ENCODE results near the gene PARP4.
"Not testable (repeated sequence)": the region's sequence is repeated elsewhere in the genome, so short reads cannot be mapped to it uniquely, and the experiment has no call there.

PARP4 gene

DNA sequence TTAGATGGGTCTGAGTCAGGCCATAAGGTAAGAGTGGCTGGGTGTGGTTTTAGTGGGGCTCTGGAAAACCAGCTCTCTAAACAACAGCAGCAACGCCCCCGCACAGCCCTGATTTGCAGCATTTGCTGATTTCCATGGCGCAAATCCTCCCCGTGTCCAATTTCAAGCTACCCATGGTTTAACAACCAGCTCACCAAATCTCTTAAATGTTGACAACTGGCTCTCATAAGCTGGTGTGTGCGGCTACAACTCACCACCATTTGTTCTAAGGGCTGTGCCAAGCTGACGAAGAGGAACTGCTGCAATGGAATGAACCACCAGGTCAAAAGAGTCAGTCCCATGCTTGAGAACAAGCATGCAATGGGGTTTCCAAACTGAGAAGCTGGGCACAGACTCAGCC, 22.9 kb downstream of the PARP4 start:
- no peak overlapping the region for H3K4me3 ChIP-seq (ENCODE audit: low read depth, low read length)
- TF ChIP-seq, protein P1, sequence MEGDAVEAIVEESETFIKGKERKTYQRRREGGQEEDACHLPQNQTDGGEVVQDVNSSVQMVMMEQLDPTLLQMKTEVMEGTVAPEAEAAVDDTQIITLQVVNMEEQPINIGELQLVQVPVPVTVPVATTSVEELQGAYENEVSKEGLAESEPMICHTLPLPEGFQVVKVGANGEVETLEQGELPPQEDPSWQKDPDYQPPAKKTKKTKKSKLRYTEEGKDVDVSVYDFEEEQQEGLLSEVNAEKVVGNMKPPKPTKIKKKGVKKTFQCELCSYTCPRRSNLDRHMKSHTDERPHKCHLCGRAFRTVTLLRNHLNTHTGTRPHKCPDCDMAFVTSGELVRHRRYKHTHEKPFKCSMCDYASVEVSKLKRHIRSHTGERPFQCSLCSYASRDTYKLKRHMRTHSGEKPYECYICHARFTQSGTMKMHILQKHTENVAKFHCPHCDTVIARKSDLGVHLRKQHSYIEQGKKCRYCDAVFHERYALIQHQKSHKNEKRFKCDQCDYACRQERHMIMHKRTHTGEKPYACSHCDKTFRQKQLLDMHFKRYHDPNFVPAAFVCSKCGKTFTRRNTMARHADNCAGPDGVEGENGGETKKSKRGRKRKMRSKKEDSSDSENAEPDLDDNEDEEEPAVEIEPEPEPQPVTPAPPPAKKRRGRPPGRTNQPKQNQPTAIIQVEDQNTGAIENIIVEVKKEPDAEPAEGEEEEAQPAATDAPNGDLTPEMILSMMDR (IDR thresholded peaks at IDR 0.05; ENCODE audit: control insufficient read depth, extremely low read depth, insufficient read depth) = no peak
- DNase-seq (ENCODE audit: low read depth) = no peak

DNA sequence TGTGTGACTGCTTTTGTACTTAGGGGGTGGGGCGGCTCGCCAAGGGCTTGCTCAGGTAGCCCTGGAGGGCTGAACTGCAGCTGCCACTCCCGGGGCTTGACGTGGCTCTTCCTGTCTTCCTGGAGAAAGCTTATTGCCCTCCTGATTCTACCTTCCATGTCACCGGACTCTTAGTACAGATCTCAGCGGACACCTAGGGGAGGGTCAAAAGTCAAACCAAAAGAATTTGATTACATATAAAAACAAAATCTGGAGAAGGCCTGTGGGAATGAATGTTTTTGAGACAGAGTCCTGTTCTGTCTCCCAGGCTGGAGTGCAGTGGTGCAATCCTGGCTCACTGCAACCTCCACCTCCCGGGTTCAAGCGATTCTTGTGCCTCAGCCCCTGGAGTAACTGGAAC, 24.5 kb downstream of the PARP4 start:
- not testable (repeated sequence) for H3K4me3 ChIP-seq (ENCODE audit: low read depth, low read length); DNase-seq (ENCODE audit: low read depth)

DNA sequence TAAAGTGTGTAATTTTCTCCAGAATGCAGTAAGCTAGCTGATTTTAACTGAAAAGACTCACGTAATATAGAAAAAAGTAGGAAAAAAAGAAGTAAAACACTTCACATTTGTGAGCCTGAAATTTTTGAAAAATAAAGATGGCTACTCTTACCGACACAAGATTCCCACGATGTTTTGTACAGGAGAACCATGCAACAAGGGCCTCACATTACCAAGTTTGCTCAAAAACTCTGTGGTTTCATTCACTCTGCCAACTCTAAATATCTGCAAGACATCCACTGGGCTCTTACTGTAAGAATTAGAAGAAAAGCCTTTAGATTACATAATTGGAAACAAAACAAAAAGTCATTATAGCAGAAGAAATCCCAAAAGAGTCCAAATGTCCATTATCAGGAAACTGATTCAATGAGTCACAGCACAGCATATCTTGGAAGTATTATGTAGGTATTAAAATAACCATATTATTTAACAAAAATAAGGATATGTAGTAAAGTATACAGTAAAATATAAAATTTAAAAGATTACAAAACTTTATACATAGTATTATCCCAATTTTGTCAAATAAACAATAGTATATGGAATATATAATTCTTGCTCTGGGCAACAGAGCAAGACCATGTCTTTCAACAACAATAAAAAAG, 26.4 kb downstream of the PARP4 start:
- DNase-seq (ENCODE audit: low read depth) = not testable (repeated sequence)

DNA sequence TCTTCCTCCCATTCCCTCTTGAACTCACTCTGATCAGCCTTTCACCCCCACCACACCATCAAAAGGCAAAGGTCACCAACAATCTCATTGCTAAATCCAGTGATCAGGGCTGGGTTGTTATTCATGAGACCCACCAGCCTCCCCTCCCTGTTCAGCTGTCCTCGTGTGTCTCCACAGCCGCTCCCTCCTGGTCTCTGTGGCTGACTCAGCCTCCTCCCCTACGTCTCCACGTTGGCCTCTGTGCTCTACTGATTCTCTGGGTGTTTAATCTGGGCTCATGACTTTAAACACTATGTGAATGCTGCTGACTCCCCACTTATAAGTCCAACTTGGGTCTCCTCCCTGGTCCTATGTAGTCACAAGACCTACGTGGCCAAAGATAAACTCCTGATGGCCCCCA, 38.9 kb downstream of the PARP4 start:
- no peak overlapping the region for H3K4me3 ChIP-seq (ENCODE audit: low read depth, low read length)
- DNase-seq (ENCODE audit: low read depth) = no peak
- TF ChIP-seq, protein P1 (IDR thresholded peaks at IDR 0.05; ENCODE audit: control insufficient read depth, extremely low read depth, insufficient read depth) = no peak

More for the DNA sequence above, 26.4 kb downstream of the PARP4 start:
- H3K4me3 ChIP-seq (ENCODE audit: low read depth, low read length) = not testable (repeated sequence)

DNA sequence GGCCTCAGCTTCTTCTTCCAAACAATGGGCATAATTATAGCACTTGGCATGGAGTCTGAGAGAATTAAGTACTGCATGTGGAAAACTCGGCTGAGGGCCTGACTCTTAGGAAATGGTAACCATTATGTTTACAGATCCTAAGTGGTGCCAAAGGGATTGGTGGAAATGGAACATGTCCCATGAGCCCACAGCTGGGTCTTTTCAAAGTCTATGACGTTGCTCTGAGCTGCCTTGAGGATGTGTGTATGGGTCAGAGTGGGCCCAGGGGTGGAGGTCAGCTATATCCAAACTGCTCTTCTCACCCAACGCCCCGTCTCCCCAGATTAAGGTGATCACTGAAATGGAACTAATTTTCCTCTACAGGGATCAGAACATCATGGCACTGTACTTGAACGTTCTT, 40.4 kb downstream of the PARP4 start:
- H3K4me3 ChIP-seq (ENCODE audit: low read depth, low read length) = not testable (repeated sequence)

DNA sequence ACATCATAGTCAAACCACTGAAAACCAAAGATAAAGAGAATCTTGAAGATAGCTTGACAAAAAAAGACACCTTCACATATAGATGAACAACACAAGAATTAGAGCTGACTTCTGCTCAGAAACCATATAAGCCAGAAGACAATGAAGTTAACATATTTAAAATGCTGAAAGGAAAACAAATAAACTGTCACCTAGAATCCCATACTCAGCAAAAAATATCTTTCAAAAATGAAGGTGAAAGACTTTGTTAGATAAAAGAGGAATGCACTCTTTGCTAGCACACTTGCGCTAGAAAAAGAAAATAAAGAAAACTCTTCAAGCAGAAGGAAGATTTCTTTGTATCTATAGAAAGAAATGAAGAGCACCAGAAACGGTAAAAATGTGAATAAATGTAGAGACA, 49.5 kb downstream of the PARP4 start:
- TF ChIP-seq, protein P1 (IDR thresholded peaks at IDR 0.05; ENCODE audit: control insufficient read depth, extremely low read depth, insufficient read depth) = no peak
- no peak for DNase-seq (ENCODE audit: low read depth)
- H3K4me3 ChIP-seq (ENCODE audit: low read depth, low read length) = no peak overlapping the region

More for the DNA sequence above, 40.4 kb downstream of the PARP4 start:
- DNase-seq (ENCODE audit: low read depth) = not testable (repeated sequence)

DNA sequence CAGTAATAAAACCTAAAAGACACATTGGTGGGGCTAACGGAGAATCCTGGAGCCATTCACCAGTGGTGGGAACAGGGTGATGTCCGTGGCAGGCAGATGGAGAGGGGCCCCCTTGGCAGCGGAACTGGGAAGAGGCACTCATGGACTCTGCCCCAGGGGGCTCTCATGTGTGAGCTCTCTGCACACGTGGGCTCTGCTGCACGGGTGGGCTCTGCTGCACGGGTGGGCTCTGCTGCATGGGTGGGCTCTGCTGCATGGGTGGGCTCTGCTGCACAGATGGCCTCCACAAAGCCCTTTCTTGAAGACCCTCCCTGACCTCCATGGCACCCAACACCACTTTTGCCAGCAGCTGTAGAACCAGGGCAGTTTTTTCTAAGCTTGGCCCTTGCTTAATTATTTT, 52.3 kb downstream of the PARP4 start:
- TF ChIP-seq, protein P1 (IDR thresholded peaks at IDR 0.05; ENCODE audit: control insufficient read depth, extremely low read depth, insufficient read depth) = no peak
- DNase-seq (ENCODE audit: low read depth) = no peak

DNA sequence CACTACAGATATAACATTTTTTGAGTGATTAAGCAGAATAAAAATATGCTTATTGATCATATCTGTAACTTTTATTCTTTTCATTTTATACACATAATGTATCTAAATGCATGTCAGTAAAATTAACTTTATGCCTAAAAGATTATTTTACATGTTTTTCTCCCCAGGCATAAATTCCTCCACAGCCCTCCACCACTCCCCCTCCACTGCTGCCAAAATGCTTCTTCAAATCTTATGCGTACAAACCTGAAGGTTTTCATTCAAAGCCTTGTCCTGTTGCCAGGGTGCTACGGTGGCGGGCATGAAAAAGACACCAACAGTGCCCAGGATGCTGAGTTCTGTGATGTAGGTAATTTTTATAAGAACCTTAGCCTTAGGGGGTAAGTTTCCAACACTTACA, 52.9 kb downstream of the PARP4 start:
- DNase-seq (ENCODE audit: low read depth) = no peak
- TF ChIP-seq, protein P1 (IDR thresholded peaks at IDR 0.05; ENCODE audit: control insufficient read depth, extremely low read depth, insufficient read depth) = no peak
- H3K4me3 ChIP-seq (ENCODE audit: low read depth, low read length) = no peak overlapping the region

More for the DNA sequence above, 52.3 kb downstream of the PARP4 start:
- H3K4me3 ChIP-seq (ENCODE audit: low read depth, low read length) = no peak overlapping the region

Data from LNCaP clone FGC (cell line).